Lower leg skin (tissue), 3 donors: ENCODE results near the gene PTCD3.

Experiments used
- POLR2A ChIP-seq, 2 donors: fragments of 450-650 bp; IDR thresholded peaks; one replicate each; pipeline ENCODE4 v1.6.1; 2016 to 2017; ENCODE audit warnings: antibody characterized with exemption in 2 of 2, mild to moderate bottlenecking in 1 of 2, moderate library complexity in 1 of 2
- TF ChIP-seq, protein P1 (sequence below), 3 donors: fragments of 450-650 bp; IDR thresholded peaks; one replicate each; pipeline ENCODE4 v1.5.1; 2016; ENCODE audit warnings: antibody characterized with exemption in 3 of 3, mild to moderate bottlenecking in 3 of 3, moderate library complexity in 2 of 3

- no peak for TF ChIP-seq POLR2A (IDR thresholded peaks at IDR 0.05)
- TF ChIP-seq, protein P1, sequence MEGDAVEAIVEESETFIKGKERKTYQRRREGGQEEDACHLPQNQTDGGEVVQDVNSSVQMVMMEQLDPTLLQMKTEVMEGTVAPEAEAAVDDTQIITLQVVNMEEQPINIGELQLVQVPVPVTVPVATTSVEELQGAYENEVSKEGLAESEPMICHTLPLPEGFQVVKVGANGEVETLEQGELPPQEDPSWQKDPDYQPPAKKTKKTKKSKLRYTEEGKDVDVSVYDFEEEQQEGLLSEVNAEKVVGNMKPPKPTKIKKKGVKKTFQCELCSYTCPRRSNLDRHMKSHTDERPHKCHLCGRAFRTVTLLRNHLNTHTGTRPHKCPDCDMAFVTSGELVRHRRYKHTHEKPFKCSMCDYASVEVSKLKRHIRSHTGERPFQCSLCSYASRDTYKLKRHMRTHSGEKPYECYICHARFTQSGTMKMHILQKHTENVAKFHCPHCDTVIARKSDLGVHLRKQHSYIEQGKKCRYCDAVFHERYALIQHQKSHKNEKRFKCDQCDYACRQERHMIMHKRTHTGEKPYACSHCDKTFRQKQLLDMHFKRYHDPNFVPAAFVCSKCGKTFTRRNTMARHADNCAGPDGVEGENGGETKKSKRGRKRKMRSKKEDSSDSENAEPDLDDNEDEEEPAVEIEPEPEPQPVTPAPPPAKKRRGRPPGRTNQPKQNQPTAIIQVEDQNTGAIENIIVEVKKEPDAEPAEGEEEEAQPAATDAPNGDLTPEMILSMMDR (IDR thresholded peaks at IDR 0.05), result no peak
Measured at GRCh38 chr2:86157009-86157556, 51.0 kb downstream of the PTCD3 start.
